Left kidney (tissue), 2 donors: ENCODE data around the gene RECK. TPM values are rescaled to one million over a fixed set of nuclear protein-coding genes. Genes with fewer than 3 reads are reported as not detected.

Experiments
- DNase-seq: peaks from one replicate; pipeline ENCODE4 v3.0.0-alpha.2; 2013
- polyA plus RNA-seq: library from polyadenylated mRNA; unstranded; fragments of 120-200 nt; gene quantifications from one replicate; pipeline ENCODE4 v1.2.1, GENCODE V29; 2013; ENCODE audit not compliant: insufficient read length

Gene RECK
- polyA plus RNA-seq, 1 donor: 30.0 TPM

DNA sequence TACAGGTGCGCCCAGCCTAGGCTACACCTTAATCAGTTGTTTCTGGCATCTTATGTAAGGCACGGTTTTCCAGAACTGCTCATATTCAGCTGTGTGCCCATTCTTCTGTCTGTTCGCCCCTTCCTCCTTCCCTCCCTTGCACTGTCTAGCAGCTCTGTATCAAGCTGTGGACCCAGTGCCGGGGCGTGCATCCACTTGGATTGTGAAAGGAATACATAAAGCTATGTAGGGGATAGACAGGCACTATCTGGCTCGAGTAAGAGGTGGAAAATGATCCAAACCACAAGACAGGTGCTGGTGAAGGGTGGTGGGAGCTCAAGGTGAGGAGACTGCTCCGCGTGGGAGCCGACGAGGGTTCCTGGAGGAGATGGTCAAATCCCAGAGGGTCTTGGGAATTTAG is 101.8 kb downstream of the RECK start:
- DNase-seq: no peak

DNA sequence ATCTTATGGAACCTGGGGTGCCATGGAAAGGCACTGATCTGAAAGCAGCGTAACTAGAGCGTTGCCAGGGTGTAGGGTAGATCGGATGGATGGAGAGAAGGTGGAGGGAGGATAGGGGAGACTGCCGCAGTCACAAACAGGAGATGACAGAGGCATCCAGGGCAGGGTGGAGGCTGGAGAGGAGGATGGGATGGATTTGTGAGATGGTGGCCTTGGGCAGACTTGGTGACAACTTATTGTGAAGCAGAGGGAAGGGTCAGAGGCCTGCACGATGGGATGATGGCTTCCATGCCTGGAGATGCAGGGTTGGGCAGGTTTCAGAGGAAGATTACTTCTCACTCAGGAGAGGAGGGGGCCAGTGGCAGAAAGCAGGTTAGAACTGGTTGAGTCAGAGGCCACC is 102.2 kb downstream of the RECK start:
- DNase-seq: no peak

DNA sequence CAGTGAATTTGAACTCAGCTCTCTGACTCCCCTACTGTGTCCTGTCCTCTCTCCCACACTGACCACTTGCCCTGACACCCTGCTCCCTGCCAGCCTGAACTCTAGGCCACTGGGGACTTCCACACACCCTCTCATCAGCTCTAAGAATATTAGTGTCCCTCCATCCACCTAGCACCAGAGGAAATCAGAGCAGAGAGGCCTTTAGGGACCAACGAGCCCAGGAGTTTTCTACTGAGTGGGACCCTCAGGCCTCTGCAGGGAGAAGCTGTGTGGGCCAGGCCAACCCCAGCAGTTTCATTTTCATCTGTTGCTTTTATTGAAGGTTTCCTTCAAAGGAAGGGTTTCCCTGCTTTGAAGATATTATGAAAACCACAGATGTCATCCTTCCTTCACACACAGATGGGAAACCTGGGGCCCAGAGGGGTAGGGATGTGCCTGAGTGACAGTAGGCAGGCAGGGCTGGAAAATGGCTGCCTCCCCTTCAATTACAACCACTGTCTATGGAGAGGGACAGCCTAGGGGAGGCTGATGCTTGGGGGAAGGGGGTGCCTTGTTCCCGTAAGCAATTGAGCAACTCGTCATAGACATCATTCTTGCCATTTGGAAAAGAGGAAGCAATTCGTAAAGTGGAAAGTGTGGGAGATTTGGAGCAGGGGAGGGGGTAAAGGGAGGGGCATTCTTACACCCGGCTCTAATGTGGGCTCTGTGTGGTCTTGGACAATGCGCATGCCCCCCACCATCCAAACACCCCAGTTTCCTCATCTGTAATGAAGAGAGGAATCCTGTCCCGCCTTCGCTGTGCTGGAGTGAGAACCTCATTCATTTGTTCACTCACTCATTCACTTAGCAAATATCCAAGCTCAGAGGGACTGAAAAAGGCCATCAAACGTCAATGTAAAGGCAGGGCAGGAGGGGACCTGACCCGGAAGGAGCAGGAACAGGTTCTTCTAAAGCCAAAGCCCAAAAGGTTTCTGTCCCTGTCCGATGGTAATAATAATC is 103.7 kb downstream of the RECK start:
- DNase-seq: no peak

GRCh38 chr9:36141288-36141687 is 104.6 kb downstream of the RECK start:
- no peak for DNase-seq

GRCh38 chr9:36141761-36142160 is 105.0 kb downstream of the RECK start:
- no peak for DNase-seq

- no peak for DNase-seq
Observed at GRCh38 chr9:36142510-36143244, 106.0 kb downstream of the RECK start.

- DNase-seq: no peak
Observed at GRCh38 chr9:36143245-36143641, 106.5 kb downstream of the RECK start.

DNA sequence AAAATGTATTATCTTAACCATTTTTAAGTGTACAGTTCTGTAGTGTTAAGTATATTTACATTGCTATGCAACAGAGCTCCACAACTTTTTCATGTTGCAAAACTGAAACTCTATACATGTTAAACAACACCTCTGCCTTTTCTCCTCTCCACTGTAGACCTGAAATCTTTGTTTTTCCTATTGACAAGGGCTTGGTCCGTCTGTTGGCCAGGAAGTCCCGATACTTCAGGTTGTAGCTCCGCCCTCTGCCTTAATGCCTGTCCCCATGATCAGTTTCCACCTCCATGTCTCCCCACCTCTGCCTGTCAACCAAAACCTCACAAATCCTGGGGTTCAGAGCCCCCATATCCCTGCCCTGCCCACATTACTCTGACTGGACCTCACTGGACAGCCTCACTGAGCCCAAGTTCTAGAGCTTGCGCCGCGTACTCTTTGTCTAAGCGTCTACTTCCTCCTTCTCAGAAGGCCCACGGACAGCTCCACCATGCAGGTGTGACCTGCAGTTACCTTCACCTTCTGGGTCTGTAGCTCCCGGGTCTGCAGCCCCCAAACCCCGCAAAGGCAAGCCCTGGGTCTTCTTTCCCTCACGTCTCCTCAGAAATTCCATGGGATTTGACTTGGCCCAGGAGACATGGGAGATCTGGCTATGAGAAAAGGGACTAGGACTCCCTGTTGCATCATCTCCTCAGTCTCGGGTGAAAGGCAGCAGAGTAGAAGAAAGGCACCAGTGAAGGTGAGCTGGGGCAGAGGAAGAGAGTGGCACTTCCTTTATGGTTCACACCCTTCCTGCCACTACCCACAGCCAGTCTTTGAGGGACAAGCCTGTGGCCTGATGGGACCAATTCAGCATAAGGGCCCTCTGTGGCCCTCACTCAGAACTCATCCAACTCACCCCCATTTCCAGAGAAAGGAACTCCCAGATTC is 107.9 kb downstream of the RECK start:
- no peak for DNase-seq

- DNase-seq: no peak
Observed at GRCh38 chr9:36145970-36146369, 109.3 kb downstream of the RECK start.

GRCh38 chr9:36146651-36147050 is 109.9 kb downstream of the RECK start:
- DNase-seq: no peak

DNA sequence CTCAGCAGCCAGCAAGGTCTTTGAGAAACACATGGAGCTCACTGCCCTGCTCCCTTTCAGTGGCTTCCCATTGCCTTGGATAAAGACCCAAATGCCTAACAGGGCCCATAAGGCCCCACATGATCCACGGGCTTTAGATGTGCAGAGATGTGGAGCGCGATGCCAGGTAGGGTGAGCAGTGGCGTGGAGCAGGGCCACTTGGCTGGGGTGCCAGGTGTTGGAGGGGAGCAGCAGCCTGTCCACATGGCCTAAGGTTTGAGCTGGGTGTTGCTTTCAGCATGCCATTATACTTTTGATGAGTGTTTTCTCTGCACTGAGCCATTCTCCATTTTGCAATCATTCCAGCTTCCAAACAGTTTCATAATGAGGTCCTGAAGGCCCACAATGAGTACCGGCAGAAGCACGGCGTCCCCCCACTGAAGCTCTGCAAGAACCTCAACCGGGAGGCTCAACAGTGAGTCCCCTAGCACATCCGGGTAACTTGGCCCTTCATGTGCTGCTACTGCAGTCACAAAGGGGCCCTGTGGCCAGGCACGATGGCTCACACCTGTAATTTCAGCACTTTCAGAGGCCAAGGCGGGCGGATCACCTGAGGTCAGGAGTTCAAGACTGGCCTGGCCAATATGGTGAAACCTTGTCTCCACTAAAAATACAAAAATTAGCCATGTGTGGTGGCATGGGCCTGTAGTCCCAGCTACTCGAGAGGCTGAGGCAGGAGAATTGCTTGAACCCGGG is 110.9 kb downstream of the RECK start:
- no peak for DNase-seq

- DNase-seq: no peak
Observed at GRCh38 chr9:36148311-36149051, 111.8 kb downstream of the RECK start.

- no peak for DNase-seq
Observed at GRCh38 chr9:36149197-36149596, 112.5 kb downstream of the RECK start.

DNA sequence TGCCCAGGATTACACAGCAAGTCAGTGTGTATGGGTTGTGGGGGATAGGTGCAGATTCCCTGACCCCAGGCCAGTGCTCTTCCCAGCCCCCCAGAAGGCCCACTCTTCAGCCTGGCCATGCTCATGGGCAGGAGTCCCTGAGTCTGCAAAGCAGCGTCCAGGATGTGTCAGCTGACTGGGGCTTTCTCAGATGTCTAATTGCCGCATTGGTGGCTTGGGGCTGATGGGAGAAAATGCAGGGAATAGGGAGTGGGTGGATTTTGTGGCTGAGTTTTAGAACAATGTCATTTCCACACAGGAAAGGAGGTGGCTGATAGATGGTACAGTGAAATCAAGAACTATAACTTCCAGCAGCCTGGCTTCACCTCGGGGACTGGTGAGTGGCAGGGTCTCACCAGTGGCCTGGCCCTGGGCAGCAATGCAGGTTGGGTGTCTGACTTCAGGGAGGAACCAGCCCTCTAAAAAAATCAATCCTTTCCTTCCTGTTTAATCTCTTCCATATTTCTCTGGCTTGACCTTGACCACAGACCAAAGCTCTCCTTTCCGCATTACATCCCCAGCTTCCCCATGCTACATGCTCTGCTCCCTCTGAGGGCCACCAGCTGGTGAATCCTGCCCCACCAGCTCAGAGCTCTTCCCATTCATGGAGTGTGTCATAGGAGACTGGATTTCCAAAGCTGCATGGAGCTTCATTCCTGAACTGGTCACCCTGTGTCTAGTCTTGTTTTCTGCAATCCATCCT is 114.0 kb downstream of the RECK start:
- no peak for DNase-seq

DNA sequence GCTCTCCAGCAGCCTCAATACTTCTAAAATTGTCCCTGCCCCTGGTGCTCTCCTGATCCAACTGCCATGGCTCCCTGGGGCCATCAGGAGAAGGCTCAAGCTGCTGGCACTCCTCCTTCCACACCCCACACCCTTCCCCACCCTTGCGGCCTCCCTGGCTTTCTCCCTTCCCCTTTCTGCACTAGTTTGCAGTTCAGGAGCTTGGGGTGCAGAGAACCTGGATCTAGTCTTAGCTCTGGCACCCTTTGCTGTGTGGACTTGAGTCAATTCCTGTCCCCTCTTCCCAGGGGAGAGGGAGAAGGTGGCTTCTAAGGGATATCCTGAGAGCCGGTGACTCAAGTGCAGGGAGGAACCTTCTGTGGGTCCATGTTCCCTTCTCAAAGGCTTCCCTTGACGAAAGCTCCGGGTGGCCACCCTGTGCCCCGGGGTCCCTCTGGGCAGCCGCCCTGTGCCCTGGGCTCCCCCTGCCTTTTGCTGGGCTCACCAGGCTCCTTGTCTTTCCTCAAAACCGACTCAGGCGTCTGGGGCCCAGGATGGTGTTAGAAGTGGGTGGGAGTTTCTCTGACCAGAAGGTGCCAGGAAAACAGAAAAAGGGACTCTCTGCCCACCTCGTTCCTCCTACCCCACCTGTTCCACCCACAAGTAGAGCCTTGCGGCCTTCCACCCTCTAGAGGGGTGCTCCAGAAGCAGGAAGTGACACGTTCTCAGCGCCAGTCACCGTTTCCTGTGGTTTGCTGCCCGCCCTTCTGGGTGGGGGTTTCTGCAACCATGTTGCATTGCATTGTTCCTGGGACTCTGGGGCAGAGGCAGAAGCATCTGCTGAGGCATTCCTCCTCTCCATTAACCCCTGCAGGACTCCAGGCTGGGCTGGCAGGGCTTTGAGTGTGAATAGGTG is 114.8 kb downstream of the RECK start:
- DNase-seq: no peak

DNA sequence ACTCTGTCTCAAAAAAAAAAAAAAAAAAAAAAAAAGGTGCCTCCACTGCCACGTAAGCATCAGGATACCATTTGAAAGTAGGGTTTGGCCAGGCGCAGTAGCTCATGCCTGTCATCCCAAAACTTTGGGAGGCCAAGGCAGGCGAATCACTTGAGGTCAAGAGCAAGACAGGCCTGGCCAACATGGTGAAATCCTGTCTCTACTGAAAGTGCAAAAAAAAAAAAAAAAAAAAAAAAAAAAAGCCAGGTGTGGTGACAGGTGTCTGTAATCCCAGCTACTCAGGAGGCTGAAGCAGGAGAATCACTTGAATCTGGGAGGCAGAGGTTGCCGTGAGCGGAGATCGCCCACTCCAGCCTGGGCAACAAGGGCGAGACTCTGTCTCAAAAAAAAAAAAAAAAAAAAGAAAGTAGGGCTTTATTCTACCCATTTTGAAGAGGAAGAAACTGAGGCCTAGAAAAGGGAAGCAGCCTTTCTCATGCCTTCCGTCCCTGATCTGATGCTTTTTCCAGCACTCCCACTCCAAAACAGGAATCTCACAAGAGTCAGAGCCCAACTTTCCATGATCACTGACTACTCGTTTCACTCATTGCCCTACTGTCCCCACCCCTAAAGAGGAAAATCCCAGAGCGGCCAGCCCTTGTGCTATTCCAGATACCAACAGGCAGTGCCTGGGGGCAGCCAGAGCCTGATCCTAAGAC is 116.2 kb downstream of the RECK start:
- DNase-seq: no peak

- DNase-seq: no peak
Observed at GRCh38 chr9:36153746-36154145, 117.0 kb downstream of the RECK start.

DNA sequence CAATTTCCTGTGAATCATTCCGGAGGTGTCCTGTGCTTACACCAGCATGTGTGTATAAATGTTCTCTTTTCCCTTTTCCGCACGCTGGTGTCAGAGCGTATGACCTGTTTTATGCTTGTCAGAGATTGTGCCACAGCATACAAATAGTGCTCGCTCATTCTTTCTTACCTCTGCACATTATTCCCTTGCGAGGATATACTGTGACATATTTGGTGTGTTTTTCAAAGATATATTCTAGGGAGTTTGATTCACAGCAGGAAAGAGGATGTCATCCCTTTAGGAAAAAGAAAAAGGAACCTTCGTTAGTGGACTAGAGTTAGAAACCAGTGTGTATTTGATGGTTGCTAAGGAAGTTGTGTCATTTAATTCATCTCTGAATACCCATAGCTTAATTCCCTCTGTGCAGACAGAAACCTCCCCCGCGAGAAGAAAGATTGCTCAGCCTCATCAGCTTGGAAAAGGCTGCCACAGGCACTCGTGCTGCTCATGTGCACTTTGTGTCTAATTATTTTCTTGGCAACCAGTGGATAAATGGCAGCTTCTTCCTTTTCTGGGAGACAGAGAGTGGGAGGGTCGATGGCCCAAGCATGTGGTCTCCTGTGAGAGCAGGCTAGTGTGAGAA is 117.7 kb downstream of the RECK start:
- DNase-seq: peak; percentile 81
